LNCaP clone FGC (cell line): Measurements from ENCODE around the gene SULT4A1.
"Not testable (repeated sequence)": the region's sequence is repeated elsewhere in the genome, so short reads cannot be mapped to it uniquely, and the experiment has no call there.

Experiments
- DNase-seq: peaks from one replicate; pipeline ENCODE4 v3.0.0-alpha.2; 2011; ENCODE audit warnings: low read depth
- H3K4me3 ChIP-seq: 2 replicates; pipeline ENCODE4 v1.5.1; 2011; ENCODE audit warnings: mild to moderate bottlenecking, low read depth, low read length, control low read depth
- TF ChIP-seq, protein P1 (sequence below): IDR thresholded peaks from 2 replicates; pipeline ENCODE4 v1.5.1; 2012; ENCODE audit warnings: mild to moderate bottlenecking; ENCODE audit not compliant: control insufficient read depth, insufficient read depth; ENCODE audit errors: extremely low read depth

Gene SULT4A1, protein sequence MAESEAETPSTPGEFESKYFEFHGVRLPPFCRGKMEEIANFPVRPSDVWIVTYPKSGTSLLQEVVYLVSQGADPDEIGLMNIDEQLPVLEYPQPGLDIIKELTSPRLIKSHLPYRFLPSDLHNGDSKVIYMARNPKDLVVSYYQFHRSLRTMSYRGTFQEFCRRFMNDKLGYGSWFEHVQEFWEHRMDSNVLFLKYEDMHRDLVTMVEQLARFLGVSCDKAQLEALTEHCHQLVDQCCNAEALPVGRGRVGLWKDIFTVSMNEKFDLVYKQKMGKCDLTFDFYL

DNA sequence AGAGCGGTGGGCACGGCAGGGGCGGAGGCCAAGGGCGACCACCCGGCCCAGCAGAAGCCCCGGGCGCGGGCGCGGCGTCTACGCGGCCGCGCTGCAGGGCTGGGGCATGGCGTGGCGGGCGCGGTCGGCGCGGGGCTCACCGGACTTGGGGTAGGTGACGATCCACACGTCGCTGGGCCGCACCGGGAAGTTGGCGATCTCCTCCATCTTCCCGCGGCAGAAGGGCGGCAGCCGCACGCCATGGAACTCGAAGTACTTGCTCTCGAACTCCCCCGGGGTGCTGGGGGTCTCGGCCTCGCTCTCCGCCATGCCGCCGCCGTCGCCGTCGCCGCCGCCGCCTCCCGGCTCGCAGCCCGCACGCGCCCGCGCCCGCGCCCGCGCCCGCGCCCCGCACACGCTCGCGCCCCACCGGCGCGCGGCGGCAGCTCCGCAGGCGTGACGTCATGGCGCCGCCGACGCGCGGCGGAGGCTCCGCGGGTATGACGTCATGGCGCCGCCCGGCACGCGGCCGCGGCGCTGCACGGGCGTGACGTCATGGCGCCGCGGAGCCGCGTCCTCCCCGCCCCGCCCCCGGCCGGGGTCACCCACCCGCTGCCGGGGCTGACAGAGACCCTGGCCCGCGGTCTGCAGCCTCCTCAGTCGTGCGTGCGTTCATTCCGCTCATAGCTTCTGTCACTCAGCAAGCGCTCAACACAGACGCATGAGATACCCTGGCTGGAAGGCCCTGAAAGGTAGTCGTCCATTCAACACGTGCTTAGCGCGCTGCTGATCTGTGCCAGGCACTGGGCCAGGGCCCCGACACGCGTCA, at the start of gene SULT4A1:
Gene SULT4A1, minus strand, starts transcription at position 440 of the 808 bp plus-strand sequence. Its CDS starts 131 bp downstream, at position 309.
- no peak for DNase-seq
- no peak within 1 kb of the TSS for H3K4me3 ChIP-seq
- TF ChIP-seq, protein P1, sequence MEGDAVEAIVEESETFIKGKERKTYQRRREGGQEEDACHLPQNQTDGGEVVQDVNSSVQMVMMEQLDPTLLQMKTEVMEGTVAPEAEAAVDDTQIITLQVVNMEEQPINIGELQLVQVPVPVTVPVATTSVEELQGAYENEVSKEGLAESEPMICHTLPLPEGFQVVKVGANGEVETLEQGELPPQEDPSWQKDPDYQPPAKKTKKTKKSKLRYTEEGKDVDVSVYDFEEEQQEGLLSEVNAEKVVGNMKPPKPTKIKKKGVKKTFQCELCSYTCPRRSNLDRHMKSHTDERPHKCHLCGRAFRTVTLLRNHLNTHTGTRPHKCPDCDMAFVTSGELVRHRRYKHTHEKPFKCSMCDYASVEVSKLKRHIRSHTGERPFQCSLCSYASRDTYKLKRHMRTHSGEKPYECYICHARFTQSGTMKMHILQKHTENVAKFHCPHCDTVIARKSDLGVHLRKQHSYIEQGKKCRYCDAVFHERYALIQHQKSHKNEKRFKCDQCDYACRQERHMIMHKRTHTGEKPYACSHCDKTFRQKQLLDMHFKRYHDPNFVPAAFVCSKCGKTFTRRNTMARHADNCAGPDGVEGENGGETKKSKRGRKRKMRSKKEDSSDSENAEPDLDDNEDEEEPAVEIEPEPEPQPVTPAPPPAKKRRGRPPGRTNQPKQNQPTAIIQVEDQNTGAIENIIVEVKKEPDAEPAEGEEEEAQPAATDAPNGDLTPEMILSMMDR: no peak

DNA sequence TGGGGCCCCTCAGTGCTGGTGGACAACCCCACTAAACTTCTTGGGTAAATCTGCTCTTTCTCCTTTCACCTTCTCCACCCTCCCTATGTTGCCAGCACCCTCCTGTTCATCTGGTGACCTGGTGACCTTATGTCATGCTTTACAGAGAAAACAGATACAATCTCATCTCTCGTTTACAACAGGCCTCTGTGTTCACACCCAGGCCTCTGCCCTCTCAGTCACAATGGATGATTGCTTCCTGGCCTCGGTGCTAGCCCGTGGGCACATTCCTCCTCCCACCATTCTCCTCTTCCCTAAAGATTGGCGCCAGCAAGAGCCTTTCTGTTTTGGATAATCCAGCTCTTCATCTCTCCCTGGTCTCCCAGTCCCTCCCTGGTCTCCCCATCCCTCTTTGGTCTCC, 49.0 kb upstream of the SULT4A1 start:
- DNase-seq: no peak
- TF ChIP-seq, protein P1: no peak
- no peak overlapping the region for H3K4me3 ChIP-seq

DNA sequence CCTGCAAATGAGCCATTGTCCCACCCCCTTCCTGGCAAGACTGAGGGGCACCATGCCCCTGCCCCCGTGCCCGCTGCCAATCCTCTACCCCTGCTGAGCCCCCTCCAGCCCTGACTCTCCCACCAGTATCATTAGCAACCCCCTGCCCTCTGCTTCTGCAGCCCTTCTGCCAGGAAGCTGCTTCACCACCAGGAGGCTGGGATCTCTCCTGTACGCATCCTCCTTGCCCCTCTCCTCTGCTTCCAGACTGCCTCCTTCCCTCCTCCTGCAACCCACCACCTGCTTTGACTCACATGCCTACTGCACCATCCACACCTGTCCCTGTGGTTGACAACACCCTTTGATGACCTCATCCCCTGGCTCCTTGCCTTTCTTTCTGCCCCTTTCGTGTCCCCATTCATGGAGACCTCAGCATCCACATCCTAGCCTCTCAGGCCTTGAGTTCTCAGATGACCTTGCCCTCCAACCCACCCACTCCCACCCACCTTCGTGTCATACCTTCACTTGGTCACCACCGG, 47.9 kb upstream of the SULT4A1 start:
- H3K4me3 ChIP-seq: no peak overlapping the region
- DNase-seq: no peak
- TF ChIP-seq, protein P1: no peak

DNA sequence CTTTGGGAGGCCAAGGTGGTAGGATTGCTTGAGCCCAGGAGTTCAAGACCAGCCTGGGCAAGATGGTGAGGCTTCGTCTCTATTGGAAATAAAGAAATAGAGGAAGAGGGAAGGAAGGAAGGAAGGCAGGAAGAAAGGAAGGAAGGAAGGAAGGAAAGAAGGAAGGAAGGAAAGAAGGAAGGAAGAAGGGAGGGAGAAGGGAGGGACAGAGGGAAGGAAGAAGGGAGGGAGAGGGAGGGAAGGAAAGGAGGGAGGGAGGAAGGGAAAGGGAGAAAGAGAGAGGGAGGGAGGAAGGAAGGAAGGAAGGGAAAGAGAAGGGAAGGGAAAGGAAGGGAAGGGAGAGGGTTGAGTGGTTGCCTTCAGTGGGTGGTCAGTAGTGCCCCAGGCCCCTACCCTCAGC, 47.4 kb upstream of the SULT4A1 start:
- no peak for DNase-seq
- TF ChIP-seq, protein P1: no peak
- H3K4me3 ChIP-seq: no peak overlapping the region

DNA sequence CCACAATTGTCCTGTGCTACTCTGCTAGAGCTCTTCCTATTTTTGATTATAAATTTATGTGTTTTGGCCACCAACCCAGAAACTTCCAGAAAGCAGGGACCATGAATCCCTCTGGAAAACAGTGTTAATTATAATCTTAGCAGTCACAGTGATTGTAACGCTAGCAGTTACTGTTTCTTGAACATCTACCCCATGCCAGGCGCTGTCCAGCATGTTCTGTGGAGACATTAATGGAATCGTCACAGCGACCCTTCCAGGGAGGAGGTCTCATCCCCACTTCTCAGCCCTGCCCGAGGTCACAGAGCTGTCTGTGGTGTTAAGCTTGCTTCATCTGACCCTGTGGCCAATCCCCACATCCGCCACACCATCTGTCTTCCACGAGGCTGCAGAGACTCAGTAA, 43.4 kb upstream of the SULT4A1 start:
- TF ChIP-seq, protein P1: no peak
- DNase-seq: no peak
- H3K4me3 ChIP-seq: no peak overlapping the region

DNA sequence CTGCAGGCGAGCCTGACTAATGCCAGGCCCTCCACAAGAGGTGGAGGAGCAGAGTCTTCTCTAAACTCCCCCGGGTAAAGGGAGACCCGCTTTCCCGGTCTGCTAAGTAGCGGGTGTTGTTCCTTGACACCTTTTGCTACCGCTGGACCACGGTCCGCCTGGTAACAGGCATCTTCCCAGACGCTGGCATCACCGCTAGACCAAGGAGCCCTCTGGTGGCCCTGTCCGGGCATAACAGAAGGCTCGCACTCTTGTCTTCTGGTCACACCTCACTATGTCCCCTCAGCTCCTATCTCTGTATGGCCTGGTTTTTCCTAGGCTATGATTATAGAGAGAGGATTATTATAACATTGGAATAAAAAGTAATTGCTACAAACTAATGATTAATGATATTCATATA, 42.1 kb upstream of the SULT4A1 start:
- H3K4me3 ChIP-seq, DNase-seq: not testable (repeated sequence)

DNA sequence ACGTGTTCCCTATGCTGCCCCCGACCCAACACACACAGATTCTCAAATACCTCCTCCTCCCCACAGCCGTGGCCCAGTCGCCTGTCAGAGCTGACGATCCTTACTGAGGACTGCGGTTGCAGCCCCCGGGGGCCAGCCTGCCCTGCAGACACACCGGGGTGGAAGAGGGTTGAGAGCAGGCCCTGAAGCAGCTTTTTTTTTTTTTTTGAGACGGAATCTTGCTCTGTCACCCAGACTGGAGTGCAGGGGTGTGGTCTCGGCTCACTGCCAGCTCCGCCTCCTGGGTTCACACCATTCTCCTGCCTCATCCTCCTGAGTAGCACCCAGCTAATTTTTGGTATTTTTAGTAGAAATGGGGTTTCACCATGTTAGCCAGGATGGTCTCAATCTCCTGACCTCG, 40.7 kb upstream of the SULT4A1 start:
- DNase-seq: not testable (repeated sequence)

More for the DNA sequence above, 40.7 kb upstream of the SULT4A1 start:
- H3K4me3 ChIP-seq: not testable (repeated sequence)
